Ovary (tissue), 9 donors: ENCODE results near the gene TMSB15B. TPM values are rescaled to one million over a fixed set of nuclear protein-coding genes. Genes with fewer than 3 reads are reported as not detected.
"Not testable (repeated sequence)": the region's sequence is repeated elsewhere in the genome, so short reads cannot be mapped to it uniquely, and the experiment has no call there.

Source experiments
- DNase-seq, 5 donors: peaks; one replicate each; pipeline ENCODE4 v3.0.0-alpha.2; 2019 to 2020
- H3K27ac ChIP-seq, 2 donors: fragments of 200-600 bp; one replicate each; pipeline versions ENCODE4 v1.5.1 to v1.8.0; 2019 to 2022
- H3K27me3 ChIP-seq: fragments of 200-600 bp; one replicate; pipeline ENCODE4 v1.8.0; 2022
- H3K36me3 ChIP-seq: fragments of 200-600 bp; sonication (generic); one replicate; pipeline ENCODE4 v1.5.1; 2019
- H3K4me1 ChIP-seq: one replicate; pipeline ENCODE4 v1.8.1; 2013; ENCODE audit warnings: mild to moderate bottlenecking, moderate library complexity; ENCODE audit not compliant: insufficient read depth
- H3K4me3 ChIP-seq: fragments of 200-600 bp; sonication (generic); one replicate; pipeline ENCODE4 v1.5.1; 2017
- H3K9me3 ChIP-seq, 2 donors: fragments of 200-600 bp in 1 of 2; sonication (generic) in 1 of 2; one replicate each; pipeline versions ENCODE4 v1.5.1 to v1.8.1; 2013 to 2019; ENCODE audit warnings: mild to moderate bottlenecking in 1 of 2, moderate library complexity in 1 of 2
- EP300 ChIP-seq: sonication (generic); formaldehyde crosslinking; IDR thresholded peaks from one replicate; pipeline ENCODE4 v1.6.1; 2017; ENCODE audit warnings: antibody characterized with exemption
- POLR2A ChIP-seq: fragments of 450-650 bp; IDR thresholded peaks from one replicate; pipeline ENCODE4 v1.6.1; 2017; ENCODE audit warnings: antibody characterized with exemption, mild to moderate bottlenecking, moderate library complexity
- WGBS, 3 donors: extraction: QIAGEN DNeasy Blood & Tissue Kit in 1 of 3; methylation state at CpG; one replicate each; pipeline versions ENCODE4 v1.1.5 to v1.1.7; 2013 to 2017; 5-methylcytosine and 5-hydroxymethylcytosine counted together
- intact Hi-C, 4 donors: fragments of 100-400 bp; cut with DNase I; formaldehyde crosslinking; loops; one replicate each; pipeline versions ENCODE4 v1.11.0 to v1.15.1; 2022 to 2023
- polyA plus RNA-seq, 2 donors: library from polyadenylated mRNA; stranded (reverse); fragments of 200-250 nt in 1 of 2; fragments of 350-450 nt in 1 of 2; fragmentation: Illumina TruSeq in 1 of 2; extraction: RNeasy Lipid Tissue Mini Kit (QIAGEN cat#74804) in 1 of 2; gene quantifications; one replicate each; pipeline ENCODE4 v1.2.3, GENCODE V29; 2013 to 2014
- total RNA-seq, 7 donors: library from RNA; depleted of rRNA in 2 of 7; stranded (reverse); fragments of >200 nt in 2 of 7; fragmentation: NEBNext Ultra II Directional in 3 of 7; extraction: Animal tissue kit (Norgen Biotek cat#: 25700) in 3 of 7; gene quantifications; one replicate each; pipeline versions ENCODE4 v1.1.0 to v1.2.4, GENCODE V29; 2016 to 2023
- TF ChIP-seq, protein P1 (sequence below), 3 donors: fragments of 450-650 bp in 2 of 3; fragments of 200-600 bp in 1 of 3; IDR thresholded peaks; one replicate each; pipeline versions ENCODE4 v1.5.1 to v1.8.0; 2016 to 2022; ENCODE audit warnings: antibody characterized with exemption in 3 of 3, mild to moderate bottlenecking in 1 of 3
- donor health status: DM: no; HTN: no; CAD: no; lungs with moderate emphysema.
- donor health status: DM: no; HTN: no; CAD: no.
- donor health status: Bipolar disorder and iron deficiency.
- donor health status: DM: yes; HTN: yes; CAD: no.
- donor health status: DM: no; HTN: no; CAD: no.
- donor health status: DM: yes; HTN: yes; CAD: no.

TMSB15B gene
- total and polyA plus RNA-seq, 9 donors: 5.5 to 27.6 (median 14.3) TPM

GRCh38 chrX:103999234-103999633 lies 36.8 kb downstream of the TMSB15B start:
- H3K4me1 ChIP-seq: no peaks in the 10 kb centered on the region
- H3K9me3 ChIP-seq: no peaks in the 10 kb centered on the region
- no peak overlapping the region for H3K27ac ChIP-seq
- no peak for TF ChIP-seq POLR2A
- no peak for TF ChIP-seq EP300
- no peak for DNase-seq
- 49 to 54% (median 53%) methylated on average over 5 of the region's 5 CpGs for whole genome bisulfite sequencing, 3 donors
- intact Hi-C loops: no loop called here
- no peaks in the 10 kb centered on the region for H3K27me3 ChIP-seq
- H3K4me3 ChIP-seq: no peak overlapping the region
- no peaks in the 10 kb centered on the region for H3K36me3 ChIP-seq

GRCh38 chrX:104008831-104009230 lies 46.4 kb downstream of the TMSB15B start:
- intact Hi-C loops: no loop called here
- TF ChIP-seq, protein P1, sequence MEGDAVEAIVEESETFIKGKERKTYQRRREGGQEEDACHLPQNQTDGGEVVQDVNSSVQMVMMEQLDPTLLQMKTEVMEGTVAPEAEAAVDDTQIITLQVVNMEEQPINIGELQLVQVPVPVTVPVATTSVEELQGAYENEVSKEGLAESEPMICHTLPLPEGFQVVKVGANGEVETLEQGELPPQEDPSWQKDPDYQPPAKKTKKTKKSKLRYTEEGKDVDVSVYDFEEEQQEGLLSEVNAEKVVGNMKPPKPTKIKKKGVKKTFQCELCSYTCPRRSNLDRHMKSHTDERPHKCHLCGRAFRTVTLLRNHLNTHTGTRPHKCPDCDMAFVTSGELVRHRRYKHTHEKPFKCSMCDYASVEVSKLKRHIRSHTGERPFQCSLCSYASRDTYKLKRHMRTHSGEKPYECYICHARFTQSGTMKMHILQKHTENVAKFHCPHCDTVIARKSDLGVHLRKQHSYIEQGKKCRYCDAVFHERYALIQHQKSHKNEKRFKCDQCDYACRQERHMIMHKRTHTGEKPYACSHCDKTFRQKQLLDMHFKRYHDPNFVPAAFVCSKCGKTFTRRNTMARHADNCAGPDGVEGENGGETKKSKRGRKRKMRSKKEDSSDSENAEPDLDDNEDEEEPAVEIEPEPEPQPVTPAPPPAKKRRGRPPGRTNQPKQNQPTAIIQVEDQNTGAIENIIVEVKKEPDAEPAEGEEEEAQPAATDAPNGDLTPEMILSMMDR (IDR thresholded peaks at IDR 0.05): no peak
- TF ChIP-seq EP300: no peak
- no peak for TF ChIP-seq POLR2A
- DNase-seq: no peak
- Histone ChIP-seq H3K27ac (no peak overlapping the region), H3K36me3 (no peaks in the 10 kb centered on the region), H3K4me3 (no peak overlapping the region), H3K4me1 (no peaks in the 10 kb centered on the region), H3K27me3 (no peaks in the 10 kb centered on the region), H3K9me3 (no peaks in the 10 kb centered on the region)
- WGBS, 3 donors: 61 to 66% (median 62%) methylated on average over 5 of the region's 5 CpGs

- Histone ChIP-seq H3K27me3 (no peaks in the 10 kb centered on the region), H3K27ac (no peak overlapping the region), H3K36me3 (no peaks in the 10 kb centered on the region), H3K9me3 (no peaks in the 10 kb centered on the region), H3K4me3 (no peak overlapping the region), H3K4me1 (no peaks in the 10 kb centered on the region)
- intact Hi-C loops: no loop called here
- no peak for DNase-seq
- TF ChIP-seq EP300 (no peak), POLR2A (no peak)
- TF ChIP-seq, protein P1 (IDR thresholded peaks at IDR 0.05): no peak
- 87 to 92% (median 92%) methylated on average over 24 of the region's 24 CpGs for WGBS, 3 donors
Observed at GRCh38 chrX:104013158-104013557, 50.7 kb downstream of the TMSB15B start.

- no peak for DNase-seq
- Histone ChIP-seq H3K27ac (no peak within 1 kb of the TSS), H3K27me3 (no peaks in the 10 kb centered on the region), H3K4me1 (no peaks in the 10 kb centered on the region), H3K4me3 (no peak within 1 kb of the TSS), H3K9me3 (no peaks in the 10 kb centered on the region), H3K36me3 (no peaks in the 10 kb centered on the region)
- WGBS, 3 donors: 89 to 92% (median 92%) methylated on average over 20 of the region's 20 CpGs
- intact Hi-C loops: no loop called here
- TF ChIP-seq POLR2A (no peak), EP300 (no peak)
- TF ChIP-seq, protein P1 (IDR thresholded peaks at IDR 0.05): no peak
Observed at GRCh38 chrX:104013606-104014005, 51.2 kb downstream of the TMSB15B start, which contains the start of gene H2BW1. H2BW1 (minus strand) TSS chrX:104013708; CDS start chrX:104013576, 132 bp downstream.

DNA sequence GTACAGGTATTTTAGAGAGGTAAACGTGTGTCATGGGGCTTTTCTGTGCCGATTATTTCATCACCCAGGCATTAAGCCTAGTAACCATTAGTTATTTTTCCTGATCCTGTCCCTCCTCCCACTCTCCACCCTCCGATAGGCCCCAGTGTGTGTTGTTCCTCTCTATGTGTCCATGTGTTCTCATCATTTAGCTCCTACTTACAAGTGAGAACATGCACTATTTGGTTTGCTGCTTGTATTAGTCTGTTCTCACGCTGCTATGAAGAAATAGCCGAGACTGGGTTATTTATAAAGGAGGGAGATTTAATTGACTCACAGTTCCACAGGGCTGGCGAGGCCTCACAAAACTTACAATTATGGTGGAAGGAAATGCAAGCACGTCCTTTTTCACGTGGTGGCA lies 53.1 kb downstream of the TMSB15B start:
- DNase-seq, H3K4me1 ChIP-seq, H3K4me3 ChIP-seq, intact Hi-C loops, H3K9me3 ChIP-seq, H3K27ac ChIP-seq, H3K27me3 ChIP-seq, H3K36me3 ChIP-seq: not testable (repeated sequence)
- WGBS, 3 donors: 58 to 63% (median 61%) methylated on average over 8 of the region's 8 CpGs

Other genes starting within 250 kb of the TMSB15B start
- gene PLP1, start 185.8 kb upstream of the TMSB15B start, total RNA-seq: 10 to 100 TPM in 1 of 7 donors, 1 to 10 TPM in 5, under 1 TPM in 1; 0.98 to 17.4 (median 5.5) TPM
- 10 to 100 TPM in 1 of 2 donors, 1 to 10 TPM in 1; 5.1 to 11.1 TPM for gene PLP1, start 185.8 kb upstream of the TMSB15B start, polyA plus RNA-seq
- gene RAB9B, start 130.4 kb upstream of the TMSB15B start, total RNA-seq: 10 to 100 TPM in 5 of 7 donors, 1 to 10 TPM in 2; 3.7 to 23.8 (median 12.6) TPM
- gene RAB9B, start 130.4 kb upstream of the TMSB15B start, polyA plus RNA-seq: 10 to 100 TPM in 1 of 2 donors, 1 to 10 TPM in 1; 6.8 to 14.0 TPM
- not detected for gene H2BW1, start 51.1 kb downstream of the TMSB15B start, total RNA-seq
- not detected for gene H2BW1, start 51.1 kb downstream of the TMSB15B start, polyA plus RNA-seq
- gene H2BW2, start 77.3 kb downstream of the TMSB15B start, total RNA-seq: under 1 TPM in 1 of 7 donors, not detected in 6; 0.12 TPM
- not detected for gene H2BW2, start 77.3 kb downstream of the TMSB15B start, polyA plus RNA-seq
- 10 to 100 TPM in 2 of 7 donors, 1 to 10 TPM in 5; 3.6 to 14.9 (median 8.4) TPM for gene TMSB15C, start 113.6 kb downstream of the TMSB15B start, total RNA-seq
- gene TMSB15C, start 113.6 kb downstream of the TMSB15B start, polyA plus RNA-seq: 10 to 100 TPM in 1 of 2 donors, 1 to 10 TPM in 1; 7.0 to 11.3 TPM
- gene ZCCHC18, start 149.9 kb downstream of the TMSB15B start, total RNA-seq: 10 to 100 TPM in 2 of 7 donors, 1 to 10 TPM in 5; 2.5 to 16.5 (median 6.6) TPM
- 1 to 10 TPM; 4.1 to 9.4 TPM for gene ZCCHC18, start 149.9 kb downstream of the TMSB15B start, polyA plus RNA-seq
- gene SLC25A53, start 194.4 kb downstream of the TMSB15B start, total RNA-seq: 10 to 100 TPM in 6 of 7 donors, 1 to 10 TPM in 1; 7.8 to 15.1 (median 12.6) TPM
- 10 to 100 TPM in 1 of 2 donors, 1 to 10 TPM in 1; 8.4 to 15.0 TPM for gene SLC25A53, start 194.4 kb downstream of the TMSB15B start, polyA plus RNA-seq
- 10 to 100 TPM; 17.2 to 25.8 (median 19.1) TPM for gene FAM199X, start 203.8 kb downstream of the TMSB15B start, total RNA-seq
- 10 to 100 TPM in 1 of 2 donors, 1 to 10 TPM in 1; 9.0 to 14.5 TPM for gene FAM199X, start 203.8 kb downstream of the TMSB15B start, polyA plus RNA-seq